GM12878 (cell line): ENCODE measurements around the gene TNXB. TPM values are rescaled to one million over a fixed set of nuclear protein-coding genes. Genes with fewer than 3 reads are reported as not detected.

ENCODE experiments used
- ASH2L ChIP-seq: fragments of 300-600, 200-600 bp; sonication (generic); IDR thresholded peaks from 2 replicates; pipeline ENCODE4 v1.6.1; 2017; ENCODE audit warnings: low read depth, mild to moderate bottlenecking, borderline replicate concordance
- BCL3 ChIP-seq: IDR thresholded peaks from 2 replicates; pipeline ENCODE4 v1.6.1; 2011; ENCODE audit warnings: borderline replicate concordance, low read depth, mild to moderate bottlenecking, moderate library complexity, low read length; ENCODE audit not compliant: insufficient read depth, poor library complexity, severe bottlenecking
- CBX3 ChIP-seq: fragments of 200-600 bp; sonication (generic); IDR thresholded peaks from 2 replicates; pipeline ENCODE4 v1.6.1; 2016; ENCODE audit warnings: low read depth, borderline replicate concordance
- CEBPZ ChIP-seq: fragments of 150-350 bp; IDR thresholded peaks from 2 replicates; pipeline ENCODE4 v1.6.1; 2016; ENCODE audit warnings: low read depth, low read length
- EP300 ChIP-seq, 2 experiments: fragments of 150-350 bp in 1 of 2; IDR thresholded peaks; 2 replicates each; pipeline ENCODE4 v1.6.1; 2011 to 2012; ENCODE audit warnings: low read depth in 2 of 2, low read length in 2 of 2, borderline replicate concordance in 1 of 2, improper control_type of control experiment in 1 of 2, inconsistent platforms in 1 of 2; ENCODE audit not compliant: control insufficient read depth in 1 of 2
- ETV6 ChIP-seq, 2 experiments: fragments of 450-650 bp in 1 of 2; IDR thresholded peaks in 1 of 2; conservative IDR thresholded peaks in 1 of 2; 2 replicates each; pipeline ENCODE4 v1.6.1; 2014; ENCODE audit warnings: antibody characterized with exemption in 1 of 2, borderline replicate concordance in 1 of 2, low read depth in 1 of 2, mild to moderate bottlenecking in 1 of 2, moderate library complexity in 1 of 2
- GABPA ChIP-seq: IDR thresholded peaks from 2 replicates; pipeline ENCODE4 v1.6.1; 2014; ENCODE audit warnings: antibody characterized with exemption, low read depth, mild to moderate bottlenecking, inconsistent platforms
- HDGF ChIP-seq: fragments of 450-650 bp; IDR thresholded peaks from 2 replicates; pipeline ENCODE4 v1.6.1; 2016; ENCODE audit warnings: antibody characterized with exemption
- LARP7 ChIP-seq: fragments of 450-650 bp; IDR thresholded peaks from 2 replicates; pipeline ENCODE4 v1.6.1; 2017; ENCODE audit warnings: mild to moderate bottlenecking
- MTA3 ChIP-seq: IDR thresholded peaks from 2 replicates; pipeline ENCODE4 v1.6.1; 2012; ENCODE audit warnings: low read length, inconsistent platforms, borderline replicate concordance
- MXI1 ChIP-seq: fragments of 150-350 bp; IDR thresholded peaks from 2 replicates; pipeline ENCODE4 v1.6.1; 2011; ENCODE audit warnings: low read depth, mild to moderate bottlenecking, inconsistent platforms, low read length, improper control_type of control experiment
- NFYA ChIP-seq: IDR thresholded peaks from 2 replicates; pipeline ENCODE4 v1.6.1; 2011; ENCODE audit warnings: low read depth, mild to moderate bottlenecking, low read length, improper control_type of control experiment, borderline replicate concordance
- NR2F1 ChIP-seq: fragments of 450-650 bp; conservative IDR thresholded peaks from 2 replicates; pipeline ENCODE4 v1.6.1; 2017; ENCODE audit warnings: mild to moderate bottlenecking
- PAX5 ChIP-seq: IDR thresholded peaks from 2 replicates; pipeline ENCODE4 v1.6.1; 2011; ENCODE audit warnings: low read depth, low read length, borderline replicate concordance
- SMAD5 ChIP-seq: IDR thresholded peaks from 2 replicates; pipeline ENCODE4 v1.6.1; 2016; ENCODE audit warnings: antibody characterized with exemption, low read depth
- SUPT20H ChIP-seq: IDR thresholded peaks from 2 replicates; pipeline ENCODE4 v1.6.1; 2011; ENCODE audit warnings: low read depth, mild to moderate bottlenecking, low read length, moderate library complexity, borderline replicate concordance; ENCODE audit not compliant: control insufficient read depth
- SUZ12 ChIP-seq: fragments of 200-600 bp; sonication (generic); IDR thresholded peaks from one replicate; pipeline ENCODE4 v1.6.1; 2018; ENCODE audit warnings: antibody characterized with exemption, mild to moderate bottlenecking; ENCODE audit not compliant: unreplicated experiment
- ZNF622 ChIP-seq: fragments of 450-650 bp; IDR thresholded peaks from 2 replicates; pipeline ENCODE4 v1.6.1; 2017; ENCODE audit warnings: mild to moderate bottlenecking, inconsistent platforms
- polyA plus RNA-seq, 11 experiments: library from polyadenylated mRNA; depleted of rRNA in 4 of 11; unstranded in 6 of 11; stranded (reverse) in 5 of 11; fragments of >200 nt; fragmentation: Nextera tagmentation in 4 of 11; fragmentation: Illumina TruSeq in 1 of 11; extraction: Ambion mirVana in 4 of 11; extraction: Trizol in 1 of 11; gene quantifications; 1 replicate in 1 of 11; 2 replicates in 10 of 11; pipeline versions ENCODE4 v1.2.1 to v1.2.3, GENCODE V29; 2011 to 2016; ENCODE audit warnings: inconsistent platforms in 2 of 11, missing spikeins in 2 of 11, low read depth in 1 of 11
- total RNA-seq, 4 experiments: library from RNA; depleted of rRNA in 3 of 4; stranded (reverse); fragments of >200 nt in 3 of 4; fragmentation: Illumina TruSeq in 1 of 4; extraction: Trizol in 1 of 4; gene quantifications; 2 replicates each; pipeline versions ENCODE4 v1.2.1 to v1.2.3, GENCODE V29; 2013 to 2021
- TF ChIP-seq, protein P1 (sequence below): fragments of 450-650 bp; IDR thresholded peaks from 2 replicates; pipeline ENCODE4 v1.6.1; 2018; ENCODE audit warnings: mild to moderate bottlenecking, low read depth, moderate library complexity; ENCODE audit not compliant: partially characterized antibody

The TNXB gene
- total and polyA plus RNA-seq, 10 of the 15 experiments (the other 5 are each of a cell fraction or from before 2014, with no cell fraction given): 0.03 to 2.5 (median 0.68) TPM; not detected in 2

DNA sequence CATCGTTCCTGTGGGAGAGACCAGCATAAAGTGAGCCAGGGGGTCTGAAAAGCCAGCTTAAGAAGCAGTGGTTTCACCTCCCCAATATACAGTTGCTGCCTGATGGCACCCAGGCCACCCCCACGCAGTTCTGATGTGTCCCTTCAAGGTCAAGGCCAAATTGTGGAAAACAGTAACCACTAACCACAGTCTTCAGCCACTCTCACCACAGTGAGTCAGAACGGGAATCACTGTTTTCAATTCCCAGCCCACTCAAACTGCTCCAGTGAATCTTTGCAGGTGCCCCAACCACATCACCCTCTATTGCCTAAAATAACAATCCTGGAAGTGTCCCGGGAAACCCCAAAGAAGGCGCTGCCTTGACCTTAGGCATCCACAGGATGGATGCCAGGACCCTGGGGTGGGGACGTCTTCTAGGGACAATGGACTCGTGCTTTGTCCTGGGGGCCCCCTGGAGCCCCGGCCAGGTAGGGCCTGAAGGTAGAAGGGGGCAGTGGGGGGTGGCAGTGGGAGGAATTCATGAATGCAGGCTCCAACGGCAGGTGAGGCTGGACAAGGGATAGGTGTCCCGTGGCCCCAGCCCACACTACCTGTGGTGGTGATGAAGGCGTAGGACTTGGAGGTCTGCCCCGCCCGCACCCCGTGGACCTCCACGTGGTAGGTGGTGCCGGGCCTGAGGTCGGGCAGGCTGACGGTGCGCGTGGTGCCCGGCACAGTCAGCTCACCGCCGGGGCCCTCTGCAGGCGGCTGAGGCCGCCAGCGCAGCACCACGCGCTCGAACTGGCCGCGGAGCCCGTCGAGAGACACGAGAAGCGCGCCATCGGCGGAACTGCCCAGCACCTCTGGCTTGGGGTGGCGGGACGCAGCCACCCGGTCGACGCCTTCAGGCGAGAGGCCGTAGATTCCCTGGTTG is 22.2 kb downstream of the TNXB start (continued):
- TF ChIP-seq MTA3 (peak; percentile 90; the same call in 1 of the 2 replicates), LARP7 (no peak), PAX5 (peak; percentile 92; the same call in 1 of the 2 replicates), SUPT20H (no peak), NFYA (no peak), HDGF (no peak), BCL3 (peak; percentile 46), ZNF622 (no peak), CBX3 (no peak), GABPA (peak; percentile 56; the same call in 1 of the 2 replicates), ASH2L (no peak), NR2F1 (peak; percentile 99), SUZ12 (no peak), EP300 (IDR thresholded peaks at IDR 0.05; ENCODE audit: borderline replicate concordance in 1 of 2, control insufficient read depth in 1 of 2, low read depth in 2 of 2, low read length in 2 of 2) (peak in 1 of 2 experiments; percentile 19; a peak in 1 of 4 replicates), CEBPZ (no peak), MXI1 (no peak), ETV6 (conservative IDR thresholded peaks at IDR 0.05 in 1 of 2, IDR thresholded peaks at IDR 0.05 in 1 of 2; ENCODE audit: borderline replicate concordance in 1 of 2, low read depth in 1 of 2) (peak in 1 of 2 experiments; percentile 26; a peak in 1 of 4 replicates), SMAD5 (no peak)
- TF ChIP-seq, protein P1, sequence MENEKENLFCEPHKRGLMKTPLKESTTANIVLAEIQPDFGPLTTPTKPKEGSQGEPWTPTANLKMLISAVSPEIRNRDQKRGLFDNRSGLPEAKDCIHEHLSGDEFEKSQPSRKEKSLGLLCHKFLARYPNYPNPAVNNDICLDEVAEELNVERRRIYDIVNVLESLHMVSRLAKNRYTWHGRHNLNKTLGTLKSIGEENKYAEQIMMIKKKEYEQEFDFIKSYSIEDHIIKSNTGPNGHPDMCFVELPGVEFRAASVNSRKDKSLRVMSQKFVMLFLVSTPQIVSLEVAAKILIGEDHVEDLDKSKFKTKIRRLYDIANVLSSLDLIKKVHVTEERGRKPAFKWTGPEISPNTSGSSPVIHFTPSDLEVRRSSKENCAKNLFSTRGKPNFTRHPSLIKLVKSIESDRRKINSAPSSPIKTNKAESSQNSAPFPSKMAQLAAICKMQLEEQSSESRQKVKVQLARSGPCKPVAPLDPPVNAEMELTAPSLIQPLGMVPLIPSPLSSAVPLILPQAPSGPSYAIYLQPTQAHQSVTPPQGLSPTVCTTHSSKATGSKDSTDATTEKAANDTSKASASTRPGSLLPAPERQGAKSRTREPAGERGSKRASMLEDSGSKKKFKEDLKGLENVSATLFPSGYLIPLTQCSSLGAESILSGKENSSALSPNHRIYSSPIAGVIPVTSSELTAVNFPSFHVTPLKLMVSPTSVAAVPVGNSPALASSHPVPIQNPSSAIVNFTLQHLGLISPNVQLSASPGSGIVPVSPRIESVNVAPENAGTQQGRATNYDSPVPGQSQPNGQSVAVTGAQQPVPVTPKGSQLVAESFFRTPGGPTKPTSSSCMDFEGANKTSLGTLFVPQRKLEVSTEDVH: no peak
